PC-3 (cell line): ENCODE results near the gene MAP2. TPM values are rescaled to one million over a fixed set of nuclear protein-coding genes. Genes with fewer than 3 reads are reported as not detected.

Source experiments
- ATAC-seq: fragments of 200-7000 bp; cut with Tn5 transposase; 2 replicates; pipeline ENCODE4 v1.9.1; 2020; ENCODE audit warnings: mild to moderate bottlenecking, moderate library complexity
- BruUV-seq: library from RNA; stranded (reverse); fragments of 400-500 nt; replicated peaks from 2 replicates; lab custom pipeline; 2021; lab: Mats Ljungman, UMichigan
- CTCF ChIA-PET: fragments of 300-600 bp; sonication (Branson Sonifier 250); formaldehyde crosslinking; loops from one replicate; lab custom pipeline; 2022; ENCODE audit warnings: antibody characterized with exemption; lab: Charles Lee
- POLR2A ChIA-PET: fragments of 300-600 bp; sonication (Branson Sonifier 250); formaldehyde crosslinking; loops from one replicate; lab custom pipeline; 2022; ENCODE audit warnings: antibody characterized with exemption; ENCODE audit not compliant: unreplicated experiment; lab: Charles Lee
- DNase-seq: peaks from one replicate; pipeline ENCODE4 v3.0.0-alpha.2; 2015
- H2AFZ ChIP-seq: fragments of 300-600 bp; sonication (generic); 2 replicates; pipeline ENCODE4 v1.6.0; 2016; ENCODE audit warnings: antibody characterized with exemption, low read length
- H3F3A ChIP-seq: fragments of 300-600 bp; sonication (generic); one replicate; pipeline ENCODE4 v1.6.0; 2017; ENCODE audit warnings: antibody characterized with exemption, low read length, control low read depth, mild to moderate bottlenecking; ENCODE audit not compliant: unreplicated experiment
- H3K27ac ChIP-seq: fragments of 300-600 bp; sonication (generic); 2 replicates; pipeline ENCODE4 v1.5.1; 2016; ENCODE audit warnings: mild to moderate bottlenecking, low read length
- H3K27me3 ChIP-seq: fragments of 300-600 bp; sonication (generic); 2 replicates; pipeline ENCODE4 v1.6.1; 2016; ENCODE audit warnings: low read length, mixed read lengths
- H3K36me3 ChIP-seq: fragments of 300-600 bp; sonication (generic); 2 replicates; pipeline ENCODE4 v1.6.1; 2016; ENCODE audit warnings: low read depth, mixed run types, low read length, mixed read lengths
- H3K4me1 ChIP-seq: fragments of 300-600 bp; sonication (generic); 2 replicates; pipeline ENCODE4 v1.5.1; 2016; ENCODE audit warnings: low read length; ENCODE audit not compliant: insufficient read depth
- H3K4me2 ChIP-seq: fragments of 300-600 bp; sonication (generic); 2 replicates; pipeline ENCODE4 v1.6.0; 2016; ENCODE audit warnings: low read length
- H3K4me3 ChIP-seq: fragments of 300-600 bp; sonication (generic); 2 replicates; pipeline ENCODE4 v1.5.1; 2016; ENCODE audit warnings: mild to moderate bottlenecking, low read length, mixed read lengths
- H3K79me2 ChIP-seq: fragments of 300-600 bp; sonication (generic); 2 replicates; pipeline ENCODE4 v1.6.1; 2017; ENCODE audit warnings: low read length, mixed read lengths
- H3K9ac ChIP-seq: fragments of 300-600 bp; sonication (generic); 2 replicates; pipeline ENCODE4 v1.6.0; 2016; ENCODE audit warnings: mild to moderate bottlenecking, low read length
- H3K9me2 ChIP-seq: fragments of 300-600 bp; sonication (generic); replicated peaks from 2 replicates; pipeline ENCODE4 v1.6.1; 2016; ENCODE audit warnings: mixed run types, low read length, mixed read lengths
- H3K9me3 ChIP-seq: fragments of 300-600 bp; sonication (generic); 2 replicates; pipeline ENCODE4 v1.6.1; 2016; ENCODE audit warnings: low read length, mixed read lengths
- H4K20me1 ChIP-seq: fragments of 300-600 bp; sonication (generic); 2 replicates; pipeline ENCODE4 v1.6.1; 2016; ENCODE audit warnings: low read length, mixed read lengths
- EZH2 ChIP-seq: fragments of 300-600 bp; sonication (generic); IDR thresholded peaks from one replicate; pipeline ENCODE4 v1.6.1; 2017; ENCODE audit warnings: antibody characterized with exemption, mild to moderate bottlenecking, low read length; ENCODE audit not compliant: unreplicated experiment
- EZH2phosphoT487 ChIP-seq: fragments of 300-600 bp; sonication (generic); IDR thresholded peaks from 2 replicates; pipeline ENCODE4 v1.6.1; 2018; ENCODE audit warnings: mild to moderate bottlenecking, antibody characterized with exemption, low read length, borderline replicate concordance
- intact Hi-C: fragments of 100-400 bp; cut with micrococcal nuclease; formaldehyde crosslinking; loops from 2 replicates; pipeline ENCODE4 v1.9.0; 2023
- total RNA-seq: library from RNA; depleted of rRNA; stranded (reverse); fragments of >200 nt; gene quantifications from 2 replicates; pipeline ENCODE4 v1.2.3, GENCODE V29; 2014
- TF ChIP-seq, protein P1 (sequence below): fragments of 300-600 bp; sonication (generic); conservative IDR thresholded peaks from 2 replicates; pipeline ENCODE4 v1.5.1; 2017; ENCODE audit warnings: antibody characterized with exemption, low read depth, mild to moderate bottlenecking, low read length

MAP2 gene
- total RNA-seq, 1 experiment from 2014 or later = 2.1 TPM

DNA sequence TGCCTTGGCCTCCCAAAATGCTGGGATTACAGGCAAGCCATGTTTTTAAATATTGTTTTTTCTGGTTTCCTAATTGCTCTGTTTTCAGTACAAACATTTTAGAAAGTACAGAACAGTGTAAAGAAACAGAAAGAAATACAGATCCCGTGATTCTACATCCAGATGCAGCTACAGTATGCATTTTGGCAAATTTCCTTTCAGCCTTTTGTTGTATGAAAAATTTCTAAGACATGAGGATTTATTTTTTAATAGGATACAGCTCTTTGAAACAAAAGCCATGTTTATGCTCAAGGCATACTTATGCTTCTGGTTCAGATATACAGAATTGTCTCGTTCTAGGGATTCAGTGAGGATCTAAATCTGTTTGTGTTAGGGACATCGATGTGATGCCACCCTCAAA, 109.5 kb downstream of the MAP2 start:
- no TSS peak for BruUV-seq
- no peaks in the 10 kb centered on the region for H3K9me3 ChIP-seq
- H3K9me2 ChIP-seq = no peaks in the 10 kb centered on the region
- no peak overlapping the region for H3K27ac ChIP-seq
- no peak overlapping the region for H3K4me3 ChIP-seq
- ChIA-PET POLR2A (no interaction called here), CTCF (no interaction called here)
- no peaks in the 10 kb centered on the region; the same call in 1 of the 2 replicates for H3K4me1 ChIP-seq
- no peaks in the 10 kb centered on the region for H4K20me1 ChIP-seq
- no peaks in the 10 kb centered on the region for H3K79me2 ChIP-seq
- no peak overlapping the region for H3K4me2 ChIP-seq
- no peaks in the 10 kb centered on the region for H3K27me3 ChIP-seq
- H3K36me3 ChIP-seq = no peaks in the 10 kb centered on the region
- DNase-seq (no peak), ATAC-seq (no peak)
- H2AFZ ChIP-seq = no peak overlapping the region
- no peak overlapping the region for H3K9ac ChIP-seq
- H3F3A ChIP-seq = no peaks in the 10 kb centered on the region
- TF ChIP-seq, protein P1, sequence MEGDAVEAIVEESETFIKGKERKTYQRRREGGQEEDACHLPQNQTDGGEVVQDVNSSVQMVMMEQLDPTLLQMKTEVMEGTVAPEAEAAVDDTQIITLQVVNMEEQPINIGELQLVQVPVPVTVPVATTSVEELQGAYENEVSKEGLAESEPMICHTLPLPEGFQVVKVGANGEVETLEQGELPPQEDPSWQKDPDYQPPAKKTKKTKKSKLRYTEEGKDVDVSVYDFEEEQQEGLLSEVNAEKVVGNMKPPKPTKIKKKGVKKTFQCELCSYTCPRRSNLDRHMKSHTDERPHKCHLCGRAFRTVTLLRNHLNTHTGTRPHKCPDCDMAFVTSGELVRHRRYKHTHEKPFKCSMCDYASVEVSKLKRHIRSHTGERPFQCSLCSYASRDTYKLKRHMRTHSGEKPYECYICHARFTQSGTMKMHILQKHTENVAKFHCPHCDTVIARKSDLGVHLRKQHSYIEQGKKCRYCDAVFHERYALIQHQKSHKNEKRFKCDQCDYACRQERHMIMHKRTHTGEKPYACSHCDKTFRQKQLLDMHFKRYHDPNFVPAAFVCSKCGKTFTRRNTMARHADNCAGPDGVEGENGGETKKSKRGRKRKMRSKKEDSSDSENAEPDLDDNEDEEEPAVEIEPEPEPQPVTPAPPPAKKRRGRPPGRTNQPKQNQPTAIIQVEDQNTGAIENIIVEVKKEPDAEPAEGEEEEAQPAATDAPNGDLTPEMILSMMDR = no peak
- no peak for TF ChIP-seq EZH2phosphoT487
- no peak for TF ChIP-seq EZH2
- intact Hi-C loops = no loop called here

DNA sequence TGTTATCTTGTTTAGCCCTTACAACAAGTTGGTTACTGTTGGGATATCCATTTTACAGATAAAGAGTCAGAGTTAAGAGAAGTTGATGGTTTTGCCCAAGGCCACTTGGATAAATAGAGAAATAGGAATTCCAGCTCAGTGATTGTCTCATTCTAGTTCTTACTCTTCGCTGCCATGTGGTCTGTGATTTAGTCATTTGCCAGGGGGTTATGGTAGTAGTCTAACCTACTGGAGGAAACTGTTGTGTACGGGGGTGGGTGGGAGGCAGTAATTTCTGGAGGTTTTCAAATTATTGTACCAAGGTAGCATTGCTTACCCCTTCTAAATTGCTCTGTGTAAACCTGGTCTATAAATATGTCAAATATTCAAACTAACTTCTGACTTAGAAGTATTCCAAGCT, 110.4 kb downstream of the MAP2 start:
- H3K27me3 ChIP-seq = no peaks in the 10 kb centered on the region
- intact Hi-C loops = no loop called here
- no peaks in the 10 kb centered on the region for H3K36me3 ChIP-seq
- H3K9me2 ChIP-seq = no peaks in the 10 kb centered on the region
- H3K27ac ChIP-seq = no peak overlapping the region
- no peaks in the 10 kb centered on the region; the same call in 1 of the 2 replicates for H3K4me1 ChIP-seq
- TF ChIP-seq EZH2 = no peak
- TF ChIP-seq, protein P1 = no peak
- no peak for TF ChIP-seq EZH2phosphoT487
- H3K4me3 ChIP-seq = no peak overlapping the region
- ChIA-PET POLR2A (no interaction called here), CTCF (no interaction called here)
- H3K9ac ChIP-seq = no peak overlapping the region
- no peak for ATAC-seq
- H3F3A ChIP-seq = no peaks in the 10 kb centered on the region
- H2AFZ ChIP-seq = no peak overlapping the region
- no peak overlapping the region for H3K4me2 ChIP-seq
- no TSS peak for BruUV-seq
- H4K20me1 ChIP-seq = no peaks in the 10 kb centered on the region
- no peak for DNase-seq
- H3K9me3 ChIP-seq = no peaks in the 10 kb centered on the region
- no peaks in the 10 kb centered on the region for H3K79me2 ChIP-seq

DNA sequence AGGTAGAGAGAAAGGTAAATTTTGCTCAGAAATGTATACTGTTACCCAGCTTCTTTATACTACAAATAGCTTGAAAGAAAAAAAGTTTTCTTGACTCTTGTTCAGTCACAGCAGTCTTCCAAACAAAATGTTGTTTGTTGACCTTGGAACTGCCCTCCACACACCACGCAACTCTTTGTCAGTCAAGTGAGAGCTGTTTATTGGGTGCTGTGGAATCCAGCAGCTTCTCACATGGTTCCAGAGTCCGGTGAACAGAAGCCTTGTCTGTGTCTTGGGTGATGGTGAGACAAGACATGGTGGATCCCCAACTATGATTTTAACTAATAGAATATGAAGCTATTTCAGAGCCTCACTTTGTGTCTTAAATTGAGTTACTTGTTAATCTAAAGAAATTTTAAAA, 112.5 kb downstream of the MAP2 start:
- ATAC-seq (no peak), DNase-seq (no peak)
- H3K9ac ChIP-seq = no peak overlapping the region
- H3K4me2 ChIP-seq = no peak overlapping the region
- ChIA-PET POLR2A (no interaction called here), CTCF (no interaction called here)
- TF ChIP-seq EZH2 = no peak
- no peak for TF ChIP-seq EZH2phosphoT487
- TF ChIP-seq, protein P1 = no peak
- no peaks in the 10 kb centered on the region for H3K79me2 ChIP-seq
- no peaks in the 10 kb centered on the region for H3K9me3 ChIP-seq
- H3K4me1 ChIP-seq = no peaks in the 10 kb centered on the region
- no peaks in the 10 kb centered on the region for H3K9me2 ChIP-seq
- no peaks in the 10 kb centered on the region for H3K36me3 ChIP-seq
- no peaks in the 10 kb centered on the region for H3K27me3 ChIP-seq
- H2AFZ ChIP-seq = no peak overlapping the region
- no peaks in the 10 kb centered on the region for H3F3A ChIP-seq
- H3K27ac ChIP-seq = no peak overlapping the region
- intact Hi-C loops = loop anchor here (1.0 kb wide), 1 partner anchor 38 kb away; no protein-coding TSS in a partner anchor
- no peaks in the 10 kb centered on the region for H4K20me1 ChIP-seq
- BruUV-seq = no TSS peak
- no peak overlapping the region for H3K4me3 ChIP-seq
